Measurements from ENCODE around the gene SLCO1B1. TPM values are rescaled to one million over a fixed set of nuclear protein-coding genes. Genes with fewer than 3 reads are reported as not detected.
"Not testable (repeated sequence)": the region's sequence is repeated elsewhere in the genome, so short reads cannot be mapped to it uniquely, and the experiment has no call there.

Gene SLCO1B1
- total RNA-seq, 1 donor from 2014 or later = not detected

DNA sequence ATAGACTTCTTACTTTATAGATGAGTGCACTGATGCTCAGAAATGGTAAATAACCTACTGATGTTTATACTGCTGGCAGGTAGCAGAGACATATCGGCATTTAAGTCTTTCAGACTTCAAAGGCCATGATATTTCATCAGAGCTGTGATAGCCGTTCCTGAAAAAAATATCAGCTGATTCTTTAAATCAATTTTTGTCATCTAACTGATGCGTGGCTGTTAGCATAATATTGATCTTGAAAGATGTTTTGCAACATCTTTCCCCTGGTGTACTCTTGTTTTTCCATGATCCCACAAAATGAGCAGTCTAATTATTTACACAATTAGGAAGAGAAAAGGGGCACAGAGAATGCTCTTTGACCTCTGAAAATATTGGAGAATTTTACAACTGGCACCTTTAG, 1.6 kb upstream of the SLCO1B1 start:
- H3K27me3 ChIP-seq = no peaks in the 10 kb centered on the region
- intact Hi-C loops (cut with DNase I) = no loop called here
- H3K27ac ChIP-seq = no peak overlapping the region
- TF ChIP-seq, protein P1, sequence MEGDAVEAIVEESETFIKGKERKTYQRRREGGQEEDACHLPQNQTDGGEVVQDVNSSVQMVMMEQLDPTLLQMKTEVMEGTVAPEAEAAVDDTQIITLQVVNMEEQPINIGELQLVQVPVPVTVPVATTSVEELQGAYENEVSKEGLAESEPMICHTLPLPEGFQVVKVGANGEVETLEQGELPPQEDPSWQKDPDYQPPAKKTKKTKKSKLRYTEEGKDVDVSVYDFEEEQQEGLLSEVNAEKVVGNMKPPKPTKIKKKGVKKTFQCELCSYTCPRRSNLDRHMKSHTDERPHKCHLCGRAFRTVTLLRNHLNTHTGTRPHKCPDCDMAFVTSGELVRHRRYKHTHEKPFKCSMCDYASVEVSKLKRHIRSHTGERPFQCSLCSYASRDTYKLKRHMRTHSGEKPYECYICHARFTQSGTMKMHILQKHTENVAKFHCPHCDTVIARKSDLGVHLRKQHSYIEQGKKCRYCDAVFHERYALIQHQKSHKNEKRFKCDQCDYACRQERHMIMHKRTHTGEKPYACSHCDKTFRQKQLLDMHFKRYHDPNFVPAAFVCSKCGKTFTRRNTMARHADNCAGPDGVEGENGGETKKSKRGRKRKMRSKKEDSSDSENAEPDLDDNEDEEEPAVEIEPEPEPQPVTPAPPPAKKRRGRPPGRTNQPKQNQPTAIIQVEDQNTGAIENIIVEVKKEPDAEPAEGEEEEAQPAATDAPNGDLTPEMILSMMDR (IDR thresholded peaks at IDR 0.05) = no peak
- no peaks in the 10 kb centered on the region for H3K36me3 ChIP-seq
- H3K4me3 ChIP-seq = no peak overlapping the region
- no peaks in the 10 kb centered on the region for H3K4me1 ChIP-seq
- DNase-seq (ENCODE audit: low spot score in 2 of 2) = no peak
- H3K9me3 ChIP-seq = no peaks in the 10 kb centered on the region

- DNase-seq (ENCODE audit: low spot score in 2 of 2) = no peak
- H3K27me3 ChIP-seq = no peaks in the 10 kb centered on the region
- H3K36me3 ChIP-seq = no peaks in the 10 kb centered on the region
- H3K4me1 ChIP-seq = no peaks in the 10 kb centered on the region
- intact Hi-C loops (cut with DNase I) = no loop called here
- H3K27ac ChIP-seq = no peak overlapping the region
- no peak overlapping the region for H3K4me3 ChIP-seq
- TF ChIP-seq, protein P1 (IDR thresholded peaks at IDR 0.05) = no peak
- no peaks in the 10 kb centered on the region for H3K9me3 ChIP-seq
These were observed 1.1 kb upstream of the SLCO1B1 start for GRCh38 chr12:21129906-21130305.

DNA sequence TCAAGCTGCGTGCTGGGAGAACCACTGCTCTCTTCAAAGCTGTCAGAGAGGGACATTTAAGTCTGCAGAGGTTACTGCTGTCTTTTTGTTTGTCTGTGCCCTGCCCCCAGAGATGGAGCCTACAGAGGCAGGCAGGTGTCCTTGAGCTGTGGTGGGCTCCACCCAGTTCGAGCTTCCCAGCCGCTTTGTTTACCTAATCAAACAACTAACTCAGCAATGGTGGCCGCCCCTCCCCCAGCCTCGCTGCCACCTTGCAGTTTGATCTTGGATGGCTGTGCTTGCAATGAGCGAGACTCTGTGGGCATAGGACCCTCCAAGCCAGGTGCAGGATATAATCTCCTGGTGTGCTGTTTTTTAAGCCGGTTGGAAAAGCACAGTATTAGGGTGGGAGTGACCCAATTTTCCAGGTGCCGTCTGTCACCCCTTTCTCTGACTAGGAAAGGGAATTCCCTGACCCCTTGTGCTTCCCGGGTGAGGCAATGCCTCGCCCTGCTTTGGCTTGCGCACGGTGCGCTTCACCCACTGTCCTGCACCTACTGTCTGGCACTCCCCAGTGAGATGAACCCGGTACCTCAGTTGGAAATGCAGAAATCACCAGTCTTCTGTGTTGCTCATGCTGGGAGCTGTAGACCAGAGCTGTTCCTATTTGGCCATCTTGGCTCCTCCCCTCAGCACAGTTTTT, 6.5 kb downstream of the SLCO1B1 start:
- H3K36me3 ChIP-seq; H3K9me3 ChIP-seq; H3K4me1 ChIP-seq; H3K4me3 ChIP-seq; H3K27me3 ChIP-seq; intact Hi-C loops (cut with DNase I); DNase-seq (ENCODE audit: low spot score in 2 of 2); H3K27ac ChIP-seq: not testable (repeated sequence)

- Histone ChIP-seq H3K36me3 (no peaks in the 10 kb centered on the region), H3K4me1 (no peaks in the 10 kb centered on the region), H3K27me3 (no peaks in the 10 kb centered on the region), H3K9me3 (no peaks in the 10 kb centered on the region), H3K4me3 (no peak overlapping the region), H3K27ac (no peak overlapping the region)
- TF ChIP-seq, protein P1 (IDR thresholded peaks at IDR 0.05) = no peak
- intact Hi-C loops (cut with DNase I) = no loop called here
- DNase-seq (ENCODE audit: low spot score in 2 of 2) = no peak
These were observed 7.0 kb downstream of the SLCO1B1 start for GRCh38 chr12:21138016-21138415.

- Histone ChIP-seq H3K9me3 (no peaks in the 10 kb centered on the region), H3K27me3 (no peaks in the 10 kb centered on the region), H3K4me1 (no peaks in the 10 kb centered on the region), H3K27ac (no peak overlapping the region), H3K4me3 (no peak overlapping the region), H3K36me3 (no peaks in the 10 kb centered on the region)
- no peak for DNase-seq (ENCODE audit: low spot score in 2 of 2)
- TF ChIP-seq, protein P1 (IDR thresholded peaks at IDR 0.05) = no peak
- intact Hi-C loops (cut with DNase I) = no loop called here
These were observed 13.3 kb downstream of the SLCO1B1 start for GRCh38 chr12:21144309-21144708.

GRCh38 chr12:21149861-21150260, 18.9 kb downstream of the SLCO1B1 start:
- H3K36me3 ChIP-seq; H3K4me3 ChIP-seq; H3K9me3 ChIP-seq; H3K4me1 ChIP-seq; H3K27me3 ChIP-seq; H3K27ac ChIP-seq; DNase-seq (ENCODE audit: low spot score in 2 of 2); intact Hi-C loops (cut with DNase I): not testable (repeated sequence)

- intact Hi-C loops (cut with DNase I) = no loop called here
- no peaks in the 10 kb centered on the region for H3K36me3 ChIP-seq
- TF ChIP-seq, protein P1 (IDR thresholded peaks at IDR 0.05) = no peak
- no peak overlapping the region for H3K4me3 ChIP-seq
- no peaks in the 10 kb centered on the region for H3K4me1 ChIP-seq
- DNase-seq (ENCODE audit: low spot score in 2 of 2) = no peak
- H3K9me3 ChIP-seq = no peaks in the 10 kb centered on the region
- no peak overlapping the region for H3K27ac ChIP-seq
- H3K27me3 ChIP-seq = no peaks in the 10 kb centered on the region
These were observed 20.2 kb downstream of the SLCO1B1 start for GRCh38 chr12:21151184-21151583.
